ENCODE results near the gene IRGC. TPM values are rescaled to one million over a fixed set of nuclear protein-coding genes. Genes with fewer than 3 reads are reported as not detected.
A peak's percentile ranks its signal among the peaks of the same experiment; 100 is the strongest.
"Not testable (repeated sequence)": the region's sequence is repeated elsewhere in the genome, so short reads cannot be mapped to it uniquely, and the experiment has no call there.

The IRGC gene
- polyA plus RNA-seq, 10 donors, result not detected

DNA sequence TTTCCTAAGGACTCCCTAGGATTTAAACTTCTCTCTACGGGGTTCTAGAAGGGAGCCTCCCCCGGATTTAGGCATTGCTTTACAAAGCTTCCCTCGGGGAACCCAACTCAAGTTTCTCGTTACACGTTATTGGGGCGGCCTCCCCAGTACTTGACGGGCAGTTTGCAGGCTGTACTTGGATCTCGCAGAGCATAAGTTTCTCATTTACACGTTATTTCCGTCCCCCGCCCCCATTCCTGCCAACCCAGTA, 38.3 kb downstream of the IRGC start:
- no peak for DNase-seq

DNA sequence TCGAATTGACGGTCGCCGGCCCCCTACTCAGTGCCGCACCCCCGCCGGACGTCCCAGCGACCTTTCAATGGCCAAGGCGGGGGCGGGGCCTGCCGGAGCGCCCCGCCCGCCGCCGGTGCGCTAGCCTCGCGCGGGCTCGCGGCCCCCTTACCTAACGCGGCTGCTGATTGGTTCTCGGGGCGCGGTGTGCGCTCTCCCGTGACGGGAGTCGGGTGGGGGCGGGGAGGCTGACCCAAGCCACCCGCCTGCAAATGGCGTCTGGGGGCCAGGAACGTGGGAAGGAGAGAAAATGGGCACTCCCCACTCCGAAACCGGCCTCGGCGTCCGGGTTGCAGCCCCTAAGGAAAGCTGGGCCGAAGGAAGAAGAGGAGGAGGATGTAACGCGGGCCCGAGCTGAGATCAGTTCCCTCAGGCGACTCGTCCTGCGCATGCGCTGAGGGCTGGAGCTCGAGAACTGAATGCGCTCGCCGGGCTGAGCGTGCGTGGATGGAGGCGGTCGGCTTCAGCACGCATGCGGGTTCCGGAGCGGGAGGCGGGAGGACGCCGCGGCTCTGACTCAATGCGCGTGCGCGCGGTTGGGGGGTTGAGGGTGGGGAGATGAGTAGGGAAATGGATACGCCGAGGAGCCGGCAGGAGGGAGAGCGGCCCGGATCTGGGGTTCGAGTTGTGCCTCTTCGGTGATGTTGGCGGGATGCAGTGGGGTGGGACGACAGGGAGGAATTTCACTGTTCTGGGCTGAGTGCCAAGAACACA, 38.8 kb downstream of the IRGC start, which contains the start of gene SMG9:
SMG9 (minus strand) TSS at position 460 of the 753 bp plus-strand sequence. CDS start 4,221 bp downstream, outside the sequence.
- peak; percentile 99 to 100 (median 100) for DNase-seq

DNA sequence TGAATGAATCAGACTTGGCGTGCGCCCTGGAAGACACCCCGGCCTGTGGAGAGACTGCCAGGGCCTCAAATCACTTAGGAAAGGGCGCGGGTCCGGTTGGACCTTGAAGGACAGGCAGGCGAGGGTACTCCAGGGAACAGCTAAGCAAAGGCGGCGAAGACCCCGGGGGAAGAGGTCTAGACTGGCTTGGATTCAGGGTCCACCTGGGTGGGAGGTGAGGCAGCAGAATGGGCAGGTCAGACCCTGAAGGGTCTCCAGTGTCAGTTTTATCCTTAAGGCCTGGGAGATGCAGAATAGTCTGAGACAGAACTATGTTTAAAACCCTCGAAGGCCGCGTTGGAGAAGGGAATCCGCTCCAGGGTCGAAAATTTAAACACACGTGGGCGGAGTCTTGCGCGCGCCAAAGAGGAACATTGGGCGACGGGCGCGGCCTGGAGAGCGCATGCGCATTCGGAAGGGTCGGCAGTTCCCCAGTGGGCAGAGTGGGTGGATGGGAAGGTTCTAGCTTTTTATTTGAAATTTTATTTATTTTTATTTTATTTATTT, 39.5 kb downstream of the IRGC start:
- DNase-seq, result peak; percentile 79 to 91 (median 88)

DNA sequence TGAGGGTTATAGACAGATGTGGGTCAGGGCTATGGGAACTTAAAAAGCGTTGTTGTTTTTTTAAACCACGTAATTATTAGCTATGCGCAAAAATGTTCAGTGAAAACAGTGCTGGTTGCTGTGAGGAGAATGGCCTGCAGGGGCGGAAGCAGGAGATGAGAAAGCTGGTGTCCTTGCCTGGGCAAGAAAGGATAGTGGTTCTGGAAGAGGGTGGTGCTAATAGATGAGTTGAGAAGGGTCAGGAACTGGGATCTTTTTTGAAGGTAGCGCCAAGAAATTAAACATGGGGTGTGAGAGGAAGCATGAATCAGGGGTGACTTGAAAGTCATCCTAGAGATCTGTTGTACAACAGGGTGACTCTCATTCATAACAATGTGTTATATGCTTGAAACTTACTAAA, 43.6 kb downstream of the IRGC start:
- no peak for DNase-seq

DNA sequence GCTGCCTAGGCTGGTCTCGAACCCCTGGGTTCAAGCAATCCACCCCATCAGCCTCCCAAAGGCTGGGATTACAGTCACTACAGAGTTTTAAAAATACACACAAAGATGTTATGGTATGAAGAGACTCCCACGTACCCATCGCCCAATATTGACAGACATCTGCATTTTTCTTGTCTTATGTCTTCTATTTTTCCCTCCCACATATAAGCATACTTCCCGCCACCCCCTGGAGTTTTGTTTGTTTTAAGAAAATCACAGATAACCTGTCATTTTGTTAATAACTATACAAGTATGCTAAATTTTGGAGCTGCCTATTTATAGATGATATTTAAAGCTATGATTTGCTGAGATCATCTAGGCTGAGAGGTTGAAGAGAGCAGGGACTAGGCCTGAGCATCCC, 45.1 kb downstream of the IRGC start:
- DNase-seq, result no peak

DNA sequence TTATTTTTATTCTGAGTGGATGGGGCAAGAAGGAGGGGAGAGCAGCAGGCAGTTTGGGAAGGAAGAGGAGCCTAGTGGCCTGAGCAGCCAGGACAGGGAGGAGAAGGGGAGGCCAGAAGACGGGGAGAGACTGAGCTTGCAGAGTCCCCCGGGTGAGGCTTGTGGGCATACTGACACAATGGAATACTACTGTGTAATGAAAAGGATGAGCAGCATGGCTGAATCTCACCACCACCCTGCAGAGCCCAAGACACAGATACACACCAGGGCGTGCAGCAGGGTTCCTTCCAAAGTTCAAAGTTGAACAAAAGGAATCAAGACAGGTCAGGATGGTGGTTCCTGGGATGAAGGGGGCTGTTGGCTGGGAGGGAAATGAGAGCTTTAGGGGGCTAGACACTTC, 46.9 kb downstream of the IRGC start:
- no peak for DNase-seq

DNA sequence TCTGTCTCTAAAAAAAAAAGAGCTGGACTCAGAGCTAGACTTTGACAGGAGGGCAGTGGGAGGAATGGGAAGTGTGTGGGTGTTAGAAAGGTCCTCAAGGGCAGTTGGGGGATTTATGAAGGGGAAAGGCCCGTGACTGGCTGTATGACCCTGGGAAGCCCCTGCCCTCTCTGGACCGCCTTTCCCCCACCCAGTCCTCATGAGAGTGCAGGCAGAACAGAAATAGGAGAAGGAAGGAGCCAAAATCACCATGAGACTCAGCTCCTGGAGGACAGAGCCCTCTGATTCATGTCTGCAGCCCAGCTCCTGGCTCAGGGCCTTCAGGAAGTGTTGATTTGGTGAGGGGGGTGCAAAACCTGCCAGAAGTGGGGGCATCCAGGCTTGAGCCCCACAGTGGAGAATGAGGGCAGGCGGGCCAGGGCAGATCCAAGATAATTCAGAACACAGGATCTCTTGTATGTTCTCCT, 47.6 kb downstream of the IRGC start:
- no peak for DNase-seq

DNA sequence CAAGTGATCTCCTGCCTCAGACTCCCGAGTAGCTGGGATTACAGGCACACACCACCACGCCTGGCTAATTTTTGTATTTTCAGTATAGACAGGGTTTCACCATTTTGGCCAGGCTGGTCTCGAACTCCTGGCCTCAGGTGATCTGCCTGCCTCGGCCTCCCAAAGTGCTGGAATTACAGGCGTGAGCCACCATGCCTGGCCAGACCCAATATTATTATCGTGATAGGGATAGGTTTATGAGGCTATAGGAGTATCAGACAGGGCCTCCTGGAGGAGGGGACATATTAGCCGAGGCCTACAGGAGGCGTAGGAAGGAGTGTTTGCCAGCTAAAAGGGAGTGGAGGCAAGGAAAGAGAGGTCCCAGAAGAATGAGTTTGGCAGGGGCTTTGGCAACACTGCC, 48.8 kb downstream of the IRGC start:
- not testable (repeated sequence) for DNase-seq

DNA sequence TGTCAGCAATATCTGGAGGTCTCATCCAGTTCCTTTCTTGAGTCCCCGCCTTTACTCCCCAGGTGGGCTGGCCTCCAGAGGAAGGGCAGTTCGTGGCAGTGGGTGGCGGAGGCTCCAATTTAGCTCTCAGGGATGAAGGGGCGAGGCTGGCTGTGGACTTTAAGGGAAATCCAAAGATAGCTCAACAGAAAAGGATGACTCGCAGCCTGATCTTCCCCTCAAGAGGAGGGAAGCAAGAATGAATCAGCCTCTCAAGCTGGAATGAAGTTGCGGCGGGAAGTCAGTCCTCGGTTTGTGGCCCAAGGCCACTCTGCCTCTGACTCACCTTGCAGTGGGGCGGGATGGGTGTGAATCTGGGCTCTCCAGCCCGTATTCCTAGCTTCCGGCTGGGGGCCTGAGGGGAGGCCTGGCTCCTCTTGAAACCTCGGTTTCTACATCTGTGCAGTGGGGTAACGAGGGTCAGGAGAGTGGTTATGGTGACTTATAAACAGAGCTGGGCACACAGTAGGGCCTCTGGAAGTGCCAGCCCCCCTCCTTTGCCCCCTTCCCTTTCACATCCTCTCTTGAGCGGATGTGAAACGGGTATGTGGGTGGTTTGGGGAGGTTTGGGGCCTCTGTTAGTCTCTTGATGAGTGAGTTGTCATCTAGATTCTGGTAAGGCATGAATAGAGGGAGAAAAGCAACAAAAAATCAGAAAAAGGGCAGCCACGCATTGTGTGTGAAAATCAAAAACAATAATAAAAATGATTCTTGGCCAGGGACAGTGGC, 49.4 kb downstream of the IRGC start:
- DNase-seq, result peak; percentile 67 to 92 (median 81)

DNA sequence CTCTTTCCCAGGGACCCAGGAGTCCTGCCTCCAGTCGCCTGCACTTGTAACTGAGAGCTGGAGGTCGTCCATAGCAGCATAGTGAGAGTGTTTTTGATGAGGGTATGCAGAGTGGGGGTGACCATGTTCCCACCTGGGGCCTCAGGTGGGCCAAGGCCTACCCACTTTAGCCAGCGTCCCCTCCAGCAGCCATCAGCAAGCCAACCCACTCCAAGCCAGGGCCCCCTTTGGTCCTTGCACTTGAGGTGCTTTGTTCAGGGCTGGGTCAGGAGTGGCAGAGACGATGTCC, 50.8 kb downstream of the IRGC start:
- no peak for DNase-seq

DNA sequence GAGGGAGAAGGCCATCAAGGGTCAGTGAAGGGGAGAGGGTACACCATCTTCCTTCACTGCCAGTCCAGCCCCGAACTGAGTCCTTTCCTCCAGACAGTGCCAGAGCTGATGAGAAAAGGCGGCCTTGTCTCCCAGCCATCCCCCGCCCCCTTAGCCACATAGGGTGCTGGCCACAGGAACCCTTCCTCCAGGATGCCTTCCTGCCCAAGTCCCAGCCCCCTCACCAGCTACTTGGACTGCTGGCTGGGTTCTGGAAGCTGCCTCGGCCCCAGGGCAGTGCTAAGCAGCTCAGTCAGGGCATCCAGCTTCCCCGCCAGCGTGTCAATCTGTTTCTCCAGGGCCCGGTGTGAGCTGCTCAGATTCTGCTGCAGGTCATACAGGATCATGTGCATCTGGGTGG, 51.4 kb downstream of the IRGC start:
- DNase-seq, result no peak

DNA sequence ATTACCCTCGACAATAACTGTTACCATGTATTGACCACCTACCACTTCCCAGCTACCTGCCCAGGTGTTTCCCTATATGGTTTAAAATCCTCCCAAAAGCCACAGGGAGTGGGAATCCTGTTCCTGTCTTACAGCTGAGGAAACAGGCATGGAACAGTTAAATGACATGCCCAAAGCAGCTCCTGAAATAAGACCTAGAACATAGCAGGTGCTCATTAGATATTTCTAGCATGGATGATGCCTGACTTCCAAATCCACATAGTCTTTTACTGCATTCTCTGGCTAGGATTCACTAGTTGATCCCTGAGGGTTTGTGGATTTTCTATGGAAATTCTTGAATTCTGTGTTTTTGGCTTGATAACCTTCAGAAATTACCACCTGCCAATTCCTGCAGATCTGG, 51.9 kb downstream of the IRGC start:
- no peak for DNase-seq

DNA sequence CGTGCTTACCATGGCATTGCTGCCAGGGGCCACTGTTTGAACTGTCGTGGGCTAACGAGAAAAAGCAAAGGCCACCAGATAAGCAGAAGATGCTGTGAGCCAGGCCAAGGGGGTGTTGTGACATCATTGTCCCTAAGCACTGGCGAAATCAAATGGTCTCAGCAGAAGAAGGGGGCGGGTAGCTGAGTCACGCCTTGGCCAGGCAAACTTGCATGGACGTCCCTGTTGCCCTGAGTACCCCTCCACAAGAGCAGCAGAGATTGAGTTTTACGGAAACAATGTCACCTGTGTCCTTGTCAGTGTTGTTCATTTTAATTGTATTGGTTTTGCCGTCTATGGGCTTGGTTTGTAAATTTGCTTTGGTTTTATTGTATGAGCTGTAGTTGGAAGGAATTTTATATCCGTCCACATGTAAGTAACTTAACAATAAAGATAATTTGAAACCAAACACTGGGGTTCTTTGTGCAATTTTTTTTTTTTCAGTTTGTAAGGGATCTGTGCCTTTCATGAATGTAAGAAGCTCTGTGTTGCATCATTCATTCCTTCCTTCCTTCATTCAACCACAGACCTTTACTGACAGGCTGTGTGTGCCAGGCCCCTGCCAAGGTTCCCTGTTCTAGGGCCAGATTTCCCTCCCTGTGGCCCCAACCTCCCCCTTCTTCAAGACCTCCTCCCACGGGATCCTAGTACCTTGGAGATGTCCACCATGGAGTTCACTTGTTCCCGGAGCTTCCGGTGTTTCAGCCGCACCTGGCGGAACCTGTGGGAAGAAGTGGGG, 52.6 kb downstream of the IRGC start:
- DNase-seq, result no peak

DNA sequence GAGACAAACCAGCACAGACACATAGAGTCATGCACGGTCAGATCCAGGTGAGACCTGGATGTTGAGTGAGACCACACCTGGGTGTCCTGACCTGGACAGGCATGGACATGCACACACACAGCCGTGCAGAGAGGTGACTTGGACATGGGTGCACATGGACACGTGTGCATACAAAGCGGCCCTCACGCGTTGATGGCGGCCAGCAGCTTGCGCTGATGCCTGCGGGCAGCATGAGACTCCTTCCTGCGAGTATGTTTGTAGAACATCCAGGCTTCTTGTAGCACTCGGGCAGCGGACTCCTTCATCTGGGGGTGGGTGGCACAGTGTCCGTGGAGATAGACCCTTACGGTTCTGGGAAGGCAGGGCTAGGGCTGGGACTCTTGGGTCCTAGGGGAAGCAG, 53.4 kb downstream of the IRGC start:
- no peak for DNase-seq

Other genes with a start within 250 kb of the IRGC start
- 1 to 10 TPM; 1.9 to 5.3 (median 4.1) TPM for gene PHLDB3, start 211.3 kb upstream of the IRGC start, polyA plus RNA-seq (ENCODE audit: insufficient read length in 10 of 10)
- gene ETHE1, start 188.9 kb upstream of the IRGC start, polyA plus RNA-seq (ENCODE audit: insufficient read length in 10 of 10), result 10 to 100 TPM; 10.5 to 16.5 (median 14.7) TPM
- gene ZNF575, start 182.9 kb upstream of the IRGC start, polyA plus RNA-seq (ENCODE audit: insufficient read length in 10 of 10), result 1 to 10 TPM; 1.6 to 3.3 (median 2.6) TPM
- gene XRCC1, start 140.5 kb upstream of the IRGC start, polyA plus RNA-seq (ENCODE audit: insufficient read length in 10 of 10), result 10 to 100 TPM; 24.5 to 40.6 (median 29.6) TPM
- 1 to 10 TPM; 4.2 to 9.4 (median 5.4) TPM for gene PINLYP, start 140.3 kb upstream of the IRGC start, polyA plus RNA-seq (ENCODE audit: insufficient read length in 10 of 10)
- gene IRGQ, start 119.9 kb upstream of the IRGC start, polyA plus RNA-seq (ENCODE audit: insufficient read length in 10 of 10), result 10 to 100 TPM in 7 of 10 donors, 1 to 10 TPM in 3; 9.0 to 18.6 (median 11.2) TPM
- 10 to 100 TPM in 2 of 10 donors, 1 to 10 TPM in 8; 7.2 to 11.8 (median 9.3) TPM for gene ZNF576, start 119.5 kb upstream of the IRGC start, polyA plus RNA-seq (ENCODE audit: insufficient read length in 10 of 10)
- under 1 TPM; 0.13 to 0.75 (median 0.36) TPM for gene SRRM5, start 104.0 kb upstream of the IRGC start, polyA plus RNA-seq (ENCODE audit: insufficient read length in 10 of 10)
- 10 to 100 TPM; 38.1 to 76.5 (median 44.3) TPM for gene ZNF428, start 96.4 kb upstream of the IRGC start, polyA plus RNA-seq (ENCODE audit: insufficient read length in 10 of 10)
- gene CADM4, start 76.2 kb upstream of the IRGC start, polyA plus RNA-seq (ENCODE audit: insufficient read length in 10 of 10), result 10 to 100 TPM in 3 of 10 donors, 1 to 10 TPM in 7; 5.6 to 19.4 (median 8.7) TPM
- gene PLAUR, start 45.9 kb upstream of the IRGC start, polyA plus RNA-seq (ENCODE audit: insufficient read length in 10 of 10), result 10 to 100 TPM in 1 of 10 donors, 1 to 10 TPM in 9; 4.8 to 10.1 (median 7.0) TPM
- gene SMG9, start 38.9 kb downstream of the IRGC start, polyA plus RNA-seq (ENCODE audit: insufficient read length in 10 of 10), result 10 to 100 TPM; 26.4 to 50.0 (median 33.7) TPM
- gene KCNN4, start 64.9 kb downstream of the IRGC start, polyA plus RNA-seq (ENCODE audit: insufficient read length in 10 of 10), result 1 to 10 TPM in 3 of 10 donors, under 1 TPM in 6, not detected in 1; 0.23 to 1.4 (median 0.85) TPM
- gene LYPD5, start 86.4 kb downstream of the IRGC start, polyA plus RNA-seq (ENCODE audit: insufficient read length in 10 of 10), result under 1 TPM; 0.31 to 0.74 (median 0.53) TPM
- 10 to 100 TPM in 5 of 10 donors, 1 to 10 TPM in 5; 6.4 to 13.5 (median 10.1) TPM for gene ZNF283, start 111.2 kb downstream of the IRGC start, polyA plus RNA-seq (ENCODE audit: insufficient read length in 10 of 10)
- gene ZNF404, start 167.9 kb downstream of the IRGC start, polyA plus RNA-seq (ENCODE audit: insufficient read length in 10 of 10), result 10 to 100 TPM in 2 of 10 donors, 1 to 10 TPM in 8; 5.5 to 13.9 (median 7.0) TPM
- gene ZNF45, start 219.2 kb downstream of the IRGC start, polyA plus RNA-seq (ENCODE audit: insufficient read length in 10 of 10), result 10 to 100 TPM; 11.9 to 16.3 (median 13.5) TPM
- 1 to 10 TPM; 2.3 to 5.4 (median 3.0) TPM for gene ZNF221, start 235.2 kb downstream of the IRGC start, polyA plus RNA-seq (ENCODE audit: insufficient read length in 10 of 10)

Data from muscle of back (tissue), 11 donors.